H1 (cell line): ENCODE data around the gene LRP1-AS. TPM values are rescaled to one million over a fixed set of nuclear protein-coding genes. Genes with fewer than 3 reads are reported as not detected.

Experiments
- CTCF ChIA-PET: fragments of 300-600 bp; sonication (Branson Sonifier 250); formaldehyde crosslinking; loops from one replicate; lab custom pipeline; 2021; ENCODE audit not compliant: partially characterized antibody; lab: Charles Lee
- POLR2A ChIA-PET: fragments of 300-600 bp; sonication (Branson Sonifier 250); formaldehyde crosslinking; loops from one replicate; lab custom pipeline; 2021; ENCODE audit warnings: inconsistent platforms; ENCODE audit not compliant: partially characterized antibody; lab: Charles Lee
- DNase-seq, 2 experiments: peaks; one replicate each; pipeline versions ENCODE4 v3.0.0 to v3.0.0-alpha.2; 2010 to 2022; ENCODE audit warnings: low spot score in 2 of 2, low read depth in 1 of 2, mixed read lengths in 1 of 2
- FAIRE-seq: peaks from 2 replicates; lab custom pipeline; 2011; peaks lifted over from hg19 to GRCh38; lab: Jason Lieb, UNC
- H2AFZ ChIP-seq: 2 replicates; pipeline ENCODE4 v1.8.1; 2012; ENCODE audit warnings: low read length, inconsistent platforms
- H2AK5ac ChIP-seq: 2 replicates; pipeline ENCODE4 v1.6.1; 2013; ENCODE audit warnings: low read depth, low read length
- H2BK120ac ChIP-seq: replicated peaks from 2 replicates; pipeline ENCODE3; 2013; ENCODE audit warnings: low read depth, low read length, inconsistent platforms
- H2BK12ac ChIP-seq: 2 replicates; pipeline ENCODE4 v1.6.1; 2013; ENCODE audit warnings: low read depth, low read length
- H2BK15ac ChIP-seq: 2 replicates; pipeline ENCODE4 v1.6.1; 2013; ENCODE audit warnings: low read length
- H2BK20ac ChIP-seq: 2 replicates; pipeline ENCODE4 v1.6.1; 2013; ENCODE audit warnings: low read length
- H2BK5ac ChIP-seq: 2 replicates; pipeline ENCODE4 v1.6.1; 2013; ENCODE audit warnings: low read depth, low read length
- H3K14ac ChIP-seq: 2 replicates; pipeline ENCODE4 v1.6.1; 2013; ENCODE audit warnings: inconsistent platforms; ENCODE audit not compliant: insufficient read length
- H3K18ac ChIP-seq: 2 replicates; pipeline ENCODE4 v1.6.1; 2013; ENCODE audit warnings: low read length; ENCODE audit errors: extremely low read depth
- H3K23ac ChIP-seq: 2 replicates; pipeline ENCODE4 v1.6.1; 2013; ENCODE audit warnings: inconsistent platforms; ENCODE audit not compliant: insufficient read length
- H3K23me2 ChIP-seq: 2 replicates; pipeline ENCODE4 v1.6.1; 2013; ENCODE audit warnings: low read depth, low read length
- H3K27ac ChIP-seq: 2 replicates; pipeline ENCODE4 v1.6.1; 2011; ENCODE audit warnings: low read depth, low read length, inconsistent platforms
- H3K27me3 ChIP-seq, 4 experiments: replicated peaks in 1 of 4; 1 replicate in 1 of 4; 2 replicates in 3 of 4; pipeline versions ENCODE4 v1.6.1 to v1.8.1; 2011 to 2013; ENCODE audit warnings: low read length in 3 of 4, mild to moderate bottlenecking in 3 of 4, inconsistent platforms in 2 of 4, mixed read lengths in 2 of 4, moderate library complexity in 1 of 4; ENCODE audit not compliant: control insufficient read depth in 3 of 4, insufficient read depth in 3 of 4; ENCODE audit errors: extremely low read depth in 1 of 4
- H3K36me3 ChIP-seq, 4 experiments: 2 replicates each; pipeline versions ENCODE4 v1.6.1 to v1.8.1; 2011 to 2013; ENCODE audit warnings: mild to moderate bottlenecking in 4 of 4, low read length in 3 of 4, moderate library complexity in 2 of 4, control low read depth in 1 of 4, inconsistent platforms in 1 of 4; ENCODE audit not compliant: insufficient read depth in 4 of 4, control insufficient read depth in 2 of 4
- H3K4ac ChIP-seq: replicated peaks from 2 replicates; pipeline ENCODE3; 2013; ENCODE audit warnings: low read length, low read depth, mixed read lengths, inconsistent platforms; ENCODE audit not compliant: insufficient read length
- H3K4me1 ChIP-seq, 4 experiments: replicated peaks in 1 of 4; 1 replicate in 1 of 4; 2 replicates in 3 of 4; pipeline versions ENCODE4 v1.6.1 to v1.8.1; 2011 to 2013; ENCODE audit warnings: low read length in 3 of 4, inconsistent platforms in 2 of 4, mixed read lengths in 1 of 4; ENCODE audit not compliant: insufficient read depth in 4 of 4, control insufficient read depth in 3 of 4
- H3K4me2 ChIP-seq, 2 experiments: 2 replicates each; pipeline versions ENCODE4 v1.6.1 to v1.8.1; 2011 to 2013; ENCODE audit warnings: low read depth in 2 of 2, low read length in 2 of 2, control low read depth in 1 of 2, inconsistent platforms in 1 of 2, mild to moderate bottlenecking in 1 of 2; ENCODE audit not compliant: insufficient read depth in 1 of 2
- H3K4me3 ChIP-seq, 4 experiments: fragments of 200-600, 300-600 bp in 1 of 4; sonication (generic), shearing (Covaris generic), sonication (Bioruptor Twin) in 1 of 4; 2 replicates each; pipeline versions ENCODE4 v1.5.1 to v1.8.1; 2011 to 2016; ENCODE audit warnings: low read length in 4 of 4, low read depth in 3 of 4, control low read depth in 2 of 4, inconsistent platforms in 2 of 4, mild to moderate bottlenecking in 2 of 4, mixed read lengths in 1 of 4, moderate library complexity in 1 of 4; ENCODE audit not compliant: insufficient read depth in 2 of 4; ENCODE audit errors: extremely low read depth in 1 of 4
- H3K56ac ChIP-seq: replicated peaks from 2 replicates; pipeline ENCODE3; 2013; ENCODE audit warnings: low read depth, mild to moderate bottlenecking, mixed read lengths, low read length, inconsistent platforms; ENCODE audit not compliant: insufficient read length
- H3K79me1 ChIP-seq: 2 replicates; pipeline ENCODE4 v1.6.1; 2013; ENCODE audit warnings: low read depth, low read length, control low read depth
- H3K79me2 ChIP-seq, 2 experiments: 2 replicates each; pipeline versions ENCODE4 v1.6.1 to v1.8.1; 2012 to 2013; ENCODE audit warnings: low read length in 2 of 2, mild to moderate bottlenecking in 2 of 2, inconsistent platforms in 1 of 2; ENCODE audit not compliant: insufficient read depth in 2 of 2, control insufficient read depth in 1 of 2
- H3K9ac ChIP-seq, 4 experiments: replicated peaks in 1 of 4; 1 replicate in 1 of 4; 2 replicates in 3 of 4; pipeline versions ENCODE4 v1.6.1 to v1.8.1; 2011 to 2013; ENCODE audit warnings: low read depth in 3 of 4, low read length in 3 of 4, control low read depth in 2 of 4, mild to moderate bottlenecking in 2 of 4, moderate library complexity in 2 of 4, inconsistent platforms in 1 of 4; ENCODE audit errors: extremely low read depth in 1 of 4
- H3K9me3 ChIP-seq, 2 experiments: 2 replicates each; pipeline versions ENCODE4 v1.6.1 to v1.8.1; 2012 to 2013; ENCODE audit warnings: mild to moderate bottlenecking in 2 of 2, moderate library complexity in 2 of 2, control low read depth in 1 of 2, inconsistent platforms in 1 of 2, low read depth in 1 of 2, low read length in 1 of 2, mixed read lengths in 1 of 2; ENCODE audit not compliant: insufficient read depth in 2 of 2
- H4K20me1 ChIP-seq, 2 experiments: replicated peaks in 1 of 2; 2 replicates each; pipeline versions ENCODE3 to v1.8.1; 2011 to 2013; ENCODE audit warnings: inconsistent platforms in 2 of 2, low read length in 2 of 2, mild to moderate bottlenecking in 1 of 2; ENCODE audit not compliant: insufficient read depth in 2 of 2, control insufficient read depth in 1 of 2
- H4K5ac ChIP-seq: 2 replicates; pipeline ENCODE4 v1.6.1; 2013; ENCODE audit warnings: low read length, low read depth, mixed read lengths, inconsistent platforms; ENCODE audit not compliant: insufficient read length
- H4K8ac ChIP-seq: 2 replicates; pipeline ENCODE4 v1.8.0; 2013; ENCODE audit warnings: mild to moderate bottlenecking, moderate library complexity, low read length, inconsistent platforms; ENCODE audit not compliant: insufficient read depth; ENCODE audit errors: extremely low read depth
- H4K91ac ChIP-seq: replicated peaks from 2 replicates; pipeline ENCODE3; 2013; ENCODE audit warnings: low read length, mixed read lengths, inconsistent platforms; ENCODE audit not compliant: insufficient read length
- ASH2L ChIP-seq: fragments of 200-600, 300-600 bp; sonication (generic); IDR thresholded peaks from one replicate; pipeline ENCODE4 v1.7.1; 2017; ENCODE audit warnings: low read length
- CHD1 ChIP-seq: IDR thresholded peaks from 2 replicates; pipeline ENCODE4 v1.6.1; 2012; ENCODE audit warnings: low read depth, low read length, improper control_type of control experiment
- CTBP2 ChIP-seq: IDR thresholded peaks from 2 replicates; pipeline ENCODE4 v1.7.0; 2011; ENCODE audit warnings: borderline replicate concordance, mild to moderate bottlenecking, moderate library complexity, mixed read lengths, low read length; ENCODE audit not compliant: insufficient read depth, insufficient read length
- EGR1 ChIP-seq: IDR thresholded peaks from 2 replicates; pipeline ENCODE4 v1.6.1; 2011; ENCODE audit warnings: low read depth, low read length, borderline replicate concordance
- HDAC6 ChIP-seq: IDR thresholded peaks from one replicate; pipeline ENCODE4 v1.7.1; 2012; ENCODE audit warnings: low read depth, mild to moderate bottlenecking, inconsistent platforms, low read length, moderate library complexity
- JUND ChIP-seq: IDR thresholded peaks from 2 replicates; pipeline ENCODE4 v1.6.1; 2011; ENCODE audit warnings: mild to moderate bottlenecking, improper control_type of control experiment, low read length
- KDM5A ChIP-seq: fragments of 200-600 bp; IDR thresholded peaks from 2 replicates; pipeline ENCODE4 v1.7.1; 2012; ENCODE audit warnings: mild to moderate bottlenecking, low read length, inconsistent platforms, mixed read lengths
- MAFK ChIP-seq: IDR thresholded peaks from 2 replicates; pipeline ENCODE4 v1.6.1; 2012; ENCODE audit warnings: low read depth, mild to moderate bottlenecking, improper control_type of control experiment, low read length
- PHF8 ChIP-seq: fragments of 200-600 bp; sonication (generic); conservative IDR thresholded peaks from 2 replicates; pipeline ENCODE4 v1.7.1; 2012; ENCODE audit warnings: low read depth, mild to moderate bottlenecking, inconsistent platforms, low read length, moderate library complexity
- RNF2 ChIP-seq: fragments of 200-900, 300-1000 bp; sonication (generic); IDR thresholded peaks from 2 replicates; pipeline ENCODE4 v1.7.1; 2016; ENCODE audit warnings: borderline replicate concordance, low read depth, mild to moderate bottlenecking, antibody characterized with exemption, low read length; ENCODE audit not compliant: poor library complexity, severe bottlenecking; ENCODE audit errors: missing control alignments
- SP4 ChIP-seq: IDR thresholded peaks from 2 replicates; pipeline ENCODE4 v1.6.1; 2012; ENCODE audit warnings: low read length, inconsistent platforms
- SRF ChIP-seq: IDR thresholded peaks from 2 replicates; pipeline ENCODE4 v1.6.1; 2011; ENCODE audit warnings: mild to moderate bottlenecking, low read depth, low read length, moderate library complexity
- WGBS, 2 experiments: shearing (Covaris generic) in 1 of 2; methylation state at CpG; one replicate each; pipeline versions ENCODE4 v1.1.6 to v1.1.7; 2013 to 2015; ENCODE audit warnings: low lambda C conversion rate in 2 of 2, mixed read lengths in 2 of 2, inconsistent platforms in 1 of 2, low coverage in 1 of 2, missing lambda C conversion rate in 1 of 2; ENCODE audit not compliant: insufficient replicate concordance in 2 of 2, insufficient coverage in 1 of 2, insufficient read length in 1 of 2; ENCODE audit errors: extremely low coverage in 1 of 2, missing lambda C conversion rate in 1 of 2; 5-methylcytosine and 5-hydroxymethylcytosine counted together
- polyA plus RNA-seq, 7 experiments: library from polyadenylated mRNA; depleted of rRNA in 3 of 7; stranded (reverse) in 5 of 7; unstranded in 2 of 7; fragments of >200 nt in 5 of 7; fragments of 200-250 nt in 2 of 7; gene quantifications; 1 replicate in 5 of 7; 2 replicates in 1 of 7; 4 replicates in 1 of 7; pipeline versions ENCODE4 v1.2.1 to v1.2.3, GENCODE V29; 2011 to 2013; ENCODE audit warnings: missing spikeins in 2 of 7, mixed read lengths in 2 of 7
- total RNA-seq: library from RNA; stranded (reverse); fragmentation: NEBNext Ultra II Directional; extraction: Animal tissue kit (Norgen Biotek cat#: 25700); gene quantifications from 2 replicates; pipeline ENCODE4 v1.2.1, GENCODE V29; 2021
- TF ChIP-seq, protein P1 (sequence below): IDR thresholded peaks from 2 replicates; pipeline ENCODE4 v1.6.1; 2011; ENCODE audit warnings: low read length, improper control_type of control experiment

The LRP1-AS gene
- total and polyA plus RNA-seq, 2 of the 8 experiments (the other 6 are each of a cell fraction or from before 2014, with no cell fraction given), result not detected

GRCh38 chr12:57123813-57124212 lies 23.6 kb downstream of the LRP1-AS start:
- no peaks in the 10 kb centered on the region for H3K27me3 ChIP-seq
- no peaks in the 10 kb centered on the region for H3K79me2 ChIP-seq
- H2AK5ac ChIP-seq, result no peak overlapping the region
- no peak overlapping the region for H2AFZ ChIP-seq
- CTCF ChIA-PET, result interaction anchor here (0.8 to 19.8 kb wide), 42 partner anchors 8 to 391 kb away, joined by 3 to 305 read pairs (median 6); partner anchors contain the start of genes LRP1-AS, NEMP1 and STAT6
- no peak overlapping the region for H2BK5ac ChIP-seq
- H4K91ac ChIP-seq, result no peak overlapping the region
- POLR2A ChIA-PET, result interaction anchor here (0.7 to 2.8 kb wide), 13 partner anchors 8 to 113 kb away, joined by 3 to 9 read pairs (median 3); a partner anchor contains a TSS
- no peak overlapping the region for H3K56ac ChIP-seq
- no peak overlapping the region for H3K4me2 ChIP-seq
- no peak overlapping the region for H3K18ac ChIP-seq
- no peaks in the 10 kb centered on the region for H3K9me3 ChIP-seq
- H3K4me1 ChIP-seq, result peaks cover 0 to 5% (median 4%) of the 10 kb centered on the region in 4 experiments; a peak in 4 of 7 replicates
- H4K5ac ChIP-seq, result no peak overlapping the region
- no peak overlapping the region for H4K8ac ChIP-seq
- H2BK12ac ChIP-seq, result no peak overlapping the region
- no peaks in the 10 kb centered on the region for H4K20me1 ChIP-seq
- no peak for DNase-seq
- H3K4ac ChIP-seq, result no peak overlapping the region
- no peaks in the 10 kb centered on the region for H3K36me3 ChIP-seq
- H3K23me2 ChIP-seq, result peaks cover 6% of the 10 kb centered on the region; the same call in 1 of the 2 replicates
- no peak overlapping the region for H2BK20ac ChIP-seq
- no peak overlapping the region for H3K27ac ChIP-seq
- no peak overlapping the region for H2BK120ac ChIP-seq
- no peaks in the 10 kb centered on the region for H3K79me1 ChIP-seq
- no peak overlapping the region for H3K14ac ChIP-seq
- no peak for FAIRE-seq
- H2BK15ac ChIP-seq, result no peak overlapping the region
- WGBS, 2 experiments, result 68% methylated on average over 2 of the region's 2 CpGs; no CpG with 5 or more reads in 1 of the 2 experiments
- H3K23ac ChIP-seq, result no peak overlapping the region
- no peak overlapping the region for H3K9ac ChIP-seq
- no peak overlapping the region for H3K4me3 ChIP-seq
- no peak for TF ChIP-seq SRF
- TF ChIP-seq EGR1, result no peak
- TF ChIP-seq CTBP2, result no peak
- no peak for TF ChIP-seq PHF8
- TF ChIP-seq RNF2, result no peak
- no peak for TF ChIP-seq MAFK
- TF ChIP-seq JUND, result no peak
- no peak for TF ChIP-seq KDM5A
- no peak for TF ChIP-seq ASH2L
- TF ChIP-seq, protein P1, sequence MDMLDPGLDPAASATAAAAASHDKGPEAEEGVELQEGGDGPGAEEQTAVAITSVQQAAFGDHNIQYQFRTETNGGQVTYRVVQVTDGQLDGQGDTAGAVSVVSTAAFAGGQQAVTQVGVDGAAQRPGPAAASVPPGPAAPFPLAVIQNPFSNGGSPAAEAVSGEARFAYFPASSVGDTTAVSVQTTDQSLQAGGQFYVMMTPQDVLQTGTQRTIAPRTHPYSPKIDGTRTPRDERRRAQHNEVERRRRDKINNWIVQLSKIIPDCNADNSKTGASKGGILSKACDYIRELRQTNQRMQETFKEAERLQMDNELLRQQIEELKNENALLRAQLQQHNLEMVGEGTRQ, result no peak
- no peak for TF ChIP-seq CHD1
- no peak for TF ChIP-seq HDAC6
- TF ChIP-seq SP4, result no peak
